ENCODE measurements around the gene USP34. TPM values are rescaled to one million over a fixed set of nuclear protein-coding genes. Genes with fewer than 3 reads are reported as not detected.

Gene USP34
- total and polyA plus RNA-seq, 9 of the 15 experiments (the other 6 are each of a cell fraction or from before 2014, with no cell fraction given): 19.8 to 108 (median 67.8) TPM

DNA sequence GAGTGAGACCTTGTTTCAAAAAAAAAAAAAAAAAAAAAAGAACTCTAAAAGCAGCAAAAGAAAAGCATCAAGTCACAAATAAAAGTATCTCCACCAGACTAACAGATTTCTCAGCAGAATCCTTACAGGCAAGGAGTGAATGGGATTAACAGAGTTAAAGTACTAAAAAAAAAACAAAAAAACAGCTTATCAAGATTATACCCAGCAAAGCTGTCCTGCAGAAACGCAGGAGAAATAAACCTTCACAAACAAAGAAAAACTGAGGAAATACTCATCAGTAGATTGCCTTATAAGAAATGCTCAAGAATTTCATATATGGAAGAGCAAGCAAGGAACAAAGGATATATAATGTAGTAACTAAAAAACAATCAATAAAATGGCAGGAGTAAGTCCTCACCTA, 35.6 kb downstream of the USP34 start:
- CTCF ChIA-PET (ENCODE audit: low intra/inter-chr PET ratio): no interaction called here
- FAIRE-seq (no peak), DNase-seq (ENCODE audit: extremely low read depth in 1 of 4, low spot score in 3 of 4) (no peak), ATAC-seq (no peak)
- POLR2A ChIA-PET: interaction anchor here (0.6 to 1.4 kb wide), 3 partner anchors 9 to 255 kb away, joined by 3 to 5 read pairs (median 3); no protein-coding TSS in a partner anchor
- H3K27ac ChIP-seq (ENCODE audit: extremely low read depth, low read depth, low read length): no peak overlapping the region
- 0 out of 3 replicates have a peak, but pooled peaks cover 2% of the 10 kb centered on the region for H3K36me3 ChIP-seq (ENCODE audit: control insufficient read depth, insufficient read depth, low read length)
- H3K9me1 ChIP-seq (ENCODE audit: control insufficient read depth, insufficient read depth, low read length): peaks cover 10% of the 10 kb centered on the region
- no peak overlapping the region for H3K9ac ChIP-seq (ENCODE audit: insufficient read depth in 1 of 2, low read depth in 2 of 2, low read length in 2 of 2)
- H3K4me1 ChIP-seq (replicated peaks in 1 of 2; ENCODE audit: control insufficient read depth in 2 of 2, insufficient read depth in 2 of 2, low read length in 2 of 2): peaks cover 4 to 12% of the 10 kb centered on the region in 2 experiments; a peak in 3 of 5 replicates
- peaks cover 99% of the 10 kb centered on the region for H3K79me2 ChIP-seq (ENCODE audit: control insufficient read depth, insufficient read depth, low read length)
- 78% methylated on average over 1 of the region's 1 CpG for WGBS (ENCODE audit: insufficient coverage, low coverage, missing lambda C conversion rate)
- H2AFZ ChIP-seq (ENCODE audit: low read depth, low read length): no peak overlapping the region
- BruUV-seq (replicated peaks): no TSS peak
- TF ChIP-seq ZFP1 (CRISPR knock-in tag; IDR thresholded peaks at IDR 0.05): peak; percentile 85
- TF ChIP-seq HDGF (IDR thresholded peaks at IDR 0.05): no peak
- H3K9me3 ChIP-seq (replicated peaks; ENCODE audit: control insufficient read depth, insufficient read depth, low read depth, low read length): no peaks in the 10 kb centered on the region
- no peaks in the 10 kb centered on the region for H3K27me3 ChIP-seq (ENCODE audit: control insufficient read depth in 2 of 2, insufficient read depth in 2 of 2, low read length in 2 of 2)
- intact Hi-C loops (cut with micrococcal nuclease) (no loop called here), in situ Hi-C loops (cut with MboI) (no loop called here)
- no peak overlapping the region for H3K4me3 ChIP-seq
- H3K4me2 ChIP-seq (ENCODE audit: insufficient read depth, low read length): no peak overlapping the region
- H4K20me1 ChIP-seq (replicated peaks; ENCODE audit: control insufficient read depth, insufficient read depth, low read length): peaks cover 43% of the 10 kb centered on the region

DNA sequence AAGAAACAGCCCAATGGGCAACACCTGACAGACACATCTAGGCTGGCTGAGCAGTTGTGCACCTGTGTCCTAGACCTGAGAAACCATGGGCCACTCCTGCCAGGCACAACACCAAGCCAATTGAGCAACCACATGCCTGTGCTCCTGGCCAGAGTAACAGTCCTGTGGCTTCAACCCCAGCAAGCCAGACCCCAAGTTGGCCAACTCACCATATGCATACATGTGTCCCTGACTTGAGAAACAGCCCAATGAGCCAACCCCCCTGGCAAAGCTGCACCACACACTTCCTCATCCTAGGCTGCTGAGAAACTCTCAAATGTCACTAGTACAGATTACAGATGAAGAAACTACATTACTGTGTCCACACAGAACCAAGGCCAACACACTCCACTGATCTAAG, 36.6 kb downstream of the USP34 start:
- Histone ChIP-seq H3K4me1 (replicated peaks in 1 of 2; ENCODE audit: control insufficient read depth in 2 of 2, insufficient read depth in 2 of 2, low read length in 2 of 2) (peaks cover 4% of the 10 kb centered on the region in 2 experiments; a peak in 2 of 5 replicates), H2AFZ (ENCODE audit: low read depth, low read length) (no peak overlapping the region), H3K4me3 (no peak overlapping the region), H3K9ac (ENCODE audit: insufficient read depth in 1 of 2, low read depth in 2 of 2, low read length in 2 of 2) (peak overlapping the region in 1 of 2 experiments; percentile 35; a peak in 1 of 4 replicates), H3K4me2 (ENCODE audit: insufficient read depth, low read length) (no peak overlapping the region), H3K9me3 (replicated peaks; ENCODE audit: control insufficient read depth, insufficient read depth, low read depth, low read length) (no peaks in the 10 kb centered on the region), H3K9me1 (ENCODE audit: control insufficient read depth, insufficient read depth, low read length) (peaks cover 6% of the 10 kb centered on the region), H3K27me3 (ENCODE audit: control insufficient read depth in 2 of 2, insufficient read depth in 2 of 2, low read length in 2 of 2) (no peaks in the 10 kb centered on the region), H3K27ac (ENCODE audit: extremely low read depth, low read depth, low read length) (no peak overlapping the region), H3K36me3 (ENCODE audit: control insufficient read depth, insufficient read depth, low read length) (no peaks in the 10 kb centered on the region), H4K20me1 (replicated peaks; ENCODE audit: control insufficient read depth, insufficient read depth, low read length) (peaks cover 34% of the 10 kb centered on the region), H3K79me2 (ENCODE audit: control insufficient read depth, insufficient read depth, low read length) (peaks cover 97% of the 10 kb centered on the region)
- ChIA-PET POLR2A (interaction anchor here (0.6 to 1.4 kb wide), 2 partner anchors 8 to 23 kb away, joined by 3 to 5 read pairs; no protein-coding TSS in a partner anchor), CTCF (ENCODE audit: low intra/inter-chr PET ratio) (no interaction called here)
- TF ChIP-seq TAF9B (IDR thresholded peaks at IDR 0.05; ENCODE audit: partially characterized antibody) (no peak), SPI1 (IDR thresholded peaks at IDR 0.05; ENCODE audit: borderline replicate concordance, low read depth, low read length) (peak; percentile 60; the same call in 1 of the 2 replicates)
- in situ Hi-C loops (cut with MboI) (no loop called here), intact Hi-C loops (cut with micrococcal nuclease) (no loop called here)
- DNase-seq (ENCODE audit: extremely low read depth in 1 of 4, low spot score in 3 of 4) (no peak), ATAC-seq (peak; percentile 13), FAIRE-seq (no peak)
- BruUV-seq (replicated peaks): no TSS peak

Data from K562 (cell line).